ENCODE measurements around the gene SLC22A23.

The SLC22A23 gene

DNA sequence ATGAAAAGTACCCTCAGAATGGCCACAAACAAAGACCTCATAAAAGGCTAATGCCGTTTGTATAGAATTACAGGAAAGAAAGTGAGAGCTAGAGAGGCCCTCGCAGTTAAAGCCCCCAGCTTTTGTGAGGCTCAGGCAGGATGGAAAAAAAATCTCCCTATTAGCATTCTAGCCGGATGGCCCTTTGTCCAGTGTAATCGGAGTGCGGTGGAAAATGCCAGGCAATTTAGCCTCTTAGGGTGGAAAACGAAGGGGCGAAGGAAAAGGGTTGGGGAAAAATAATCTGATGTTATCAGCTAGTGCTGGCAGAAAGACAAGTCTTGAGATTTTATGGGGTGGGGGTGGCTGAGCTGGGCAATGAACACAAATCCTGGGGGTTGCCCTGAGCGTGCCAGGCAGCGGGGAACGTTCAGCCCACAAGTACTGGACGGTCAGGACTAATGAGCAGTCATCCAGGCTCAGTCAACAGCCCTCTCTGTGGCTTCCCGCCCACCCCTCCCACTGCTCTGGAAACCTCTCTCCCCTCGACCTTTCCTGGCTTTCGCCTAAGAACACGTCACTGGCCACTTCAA is 105.7 kb downstream of the SLC22A23 start:
- DNase-seq = no peak

GRCh38 chr6:3350252-3350796 is 106.5 kb downstream of the SLC22A23 start:
- DNase-seq = no peak

DNA sequence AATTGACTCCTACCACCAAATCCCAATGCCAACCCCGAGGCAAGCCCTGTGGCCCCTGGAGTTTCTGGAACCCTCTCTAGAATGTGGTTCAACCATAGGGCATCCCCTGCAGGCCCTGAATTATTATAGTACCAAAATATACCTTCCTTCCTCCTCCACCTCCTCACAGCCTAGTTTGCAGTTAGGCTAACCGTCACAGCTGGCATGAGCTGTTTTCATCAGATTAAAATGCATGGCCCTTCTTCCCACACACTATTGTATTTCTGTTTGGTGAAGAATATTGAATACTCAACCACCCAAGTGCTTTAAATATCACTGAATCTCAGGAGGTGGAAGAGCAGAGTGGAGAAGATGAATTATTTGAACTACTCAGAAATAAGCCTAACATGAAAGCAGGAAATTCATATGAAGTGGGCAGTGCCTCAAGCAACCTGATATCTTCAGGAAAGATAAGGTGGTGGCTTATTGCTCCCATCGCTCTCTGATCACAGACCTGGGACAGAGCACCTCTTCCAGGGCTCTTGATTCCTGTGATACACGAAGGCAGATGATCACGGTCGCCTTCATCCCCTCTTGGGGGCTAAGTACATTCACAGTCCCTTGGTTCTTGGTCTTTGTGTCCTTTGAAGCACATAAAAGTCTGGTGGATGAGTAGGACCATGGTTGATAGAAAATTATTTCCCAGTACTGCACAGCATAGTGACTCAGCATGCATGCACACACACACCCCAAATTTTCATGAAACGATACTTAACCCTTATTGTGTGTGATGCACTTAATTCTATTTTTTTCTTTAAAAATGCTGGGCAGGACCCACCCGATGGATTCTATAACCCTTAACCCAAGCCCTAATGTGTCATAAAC is 107.2 kb downstream of the SLC22A23 start:
- DNase-seq = no peak

- DNase-seq = no peak
These were observed 108.0 kb downstream of the SLC22A23 start for GRCh38 chr6:3348821-3349220.

DNA sequence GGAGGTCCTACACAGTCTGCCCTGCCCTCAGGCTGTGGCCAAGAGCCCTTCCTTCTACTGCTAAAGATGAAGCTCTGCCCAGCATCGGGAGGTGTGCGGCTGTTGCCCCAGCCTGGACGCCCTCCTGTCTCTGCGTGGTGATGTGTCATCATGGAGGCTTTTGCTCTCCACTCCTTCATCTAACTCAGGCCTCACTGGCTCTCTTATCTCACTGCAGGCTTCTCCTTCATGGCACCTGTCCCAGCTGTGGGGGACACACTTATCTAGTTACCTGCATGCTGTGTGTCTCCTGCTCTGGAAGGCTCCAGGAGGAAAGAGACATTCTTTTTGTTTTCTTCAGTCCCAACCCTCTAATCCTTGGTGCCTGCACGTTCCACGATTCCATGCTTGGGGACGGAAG is 109.0 kb downstream of the SLC22A23 start:
- no peak for DNase-seq

GRCh38 chr6:3347247-3347646 is 109.6 kb downstream of the SLC22A23 start:
- no peak for DNase-seq

DNA sequence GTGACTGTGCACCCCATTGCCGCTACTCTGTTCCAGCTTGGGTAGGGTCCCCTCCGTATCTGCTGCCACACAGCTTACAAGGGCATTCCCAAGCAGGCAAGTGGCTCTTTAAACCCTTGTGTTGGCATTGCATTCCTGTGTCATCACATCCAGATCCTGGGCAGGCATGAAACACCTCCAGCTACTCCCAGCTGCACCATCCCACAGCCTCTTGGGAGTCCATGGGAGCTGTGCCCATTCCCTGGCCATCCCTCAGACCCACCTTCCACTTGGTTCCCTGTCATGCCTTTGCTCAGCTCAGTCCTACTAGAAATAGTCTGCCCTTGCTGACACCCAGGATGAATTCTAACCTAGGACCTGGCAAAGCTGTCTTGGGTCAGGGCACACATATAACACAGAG is 110.4 kb downstream of the SLC22A23 start:
- no peak for DNase-seq

DNA sequence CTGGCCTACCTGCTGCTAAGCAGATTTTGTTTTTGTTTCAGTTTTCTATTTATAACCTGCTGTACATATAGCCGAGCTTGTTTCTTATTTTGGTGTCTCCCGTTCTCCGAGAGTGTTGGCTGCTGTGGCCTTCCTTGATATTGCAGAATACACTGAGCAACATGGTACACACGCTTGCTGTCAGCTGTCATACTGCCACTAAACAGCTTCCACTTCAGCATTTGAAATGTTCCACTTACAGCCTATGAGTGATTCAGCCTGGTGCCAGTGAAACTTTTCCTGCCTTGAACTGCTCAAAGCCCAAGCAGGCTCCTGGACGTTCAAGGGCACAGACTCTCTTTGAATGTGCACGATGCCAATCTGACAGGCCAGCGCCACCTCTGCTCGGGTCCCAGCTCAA is 111.0 kb downstream of the SLC22A23 start:
- no peak for DNase-seq

GRCh38 chr6:3343089-3343883 is 113.6 kb downstream of the SLC22A23 start:
- DNase-seq = no peak

- no peak for DNase-seq
These were observed 115.4 kb downstream of the SLC22A23 start for GRCh38 chr6:3341467-3341866.

- DNase-seq = no peak
These were observed 116.0 kb downstream of the SLC22A23 start for GRCh38 chr6:3340894-3341293.

GRCh38 chr6:3340358-3340802 is 116.5 kb downstream of the SLC22A23 start:
- DNase-seq = no peak

DNA sequence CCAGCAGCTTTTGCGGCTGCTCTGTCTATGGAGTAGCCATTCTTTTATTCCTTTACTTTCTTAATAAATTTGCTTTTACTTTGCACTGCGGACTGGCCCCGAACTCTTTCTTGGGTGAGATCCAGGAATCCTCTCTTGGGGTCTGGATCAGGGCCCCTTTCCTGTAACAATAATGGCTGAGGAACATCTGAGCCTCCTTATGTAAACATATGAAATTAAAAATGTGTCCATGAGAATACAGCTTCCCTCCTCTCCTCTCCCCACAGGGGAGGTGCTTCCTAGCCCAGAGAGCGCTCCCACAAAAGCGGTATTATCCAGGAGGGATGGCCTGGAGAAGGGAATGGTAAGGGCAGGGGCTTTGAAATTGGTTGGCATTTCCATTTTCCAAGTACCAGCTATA is 117.0 kb downstream of the SLC22A23 start:
- no peak for DNase-seq

DNA sequence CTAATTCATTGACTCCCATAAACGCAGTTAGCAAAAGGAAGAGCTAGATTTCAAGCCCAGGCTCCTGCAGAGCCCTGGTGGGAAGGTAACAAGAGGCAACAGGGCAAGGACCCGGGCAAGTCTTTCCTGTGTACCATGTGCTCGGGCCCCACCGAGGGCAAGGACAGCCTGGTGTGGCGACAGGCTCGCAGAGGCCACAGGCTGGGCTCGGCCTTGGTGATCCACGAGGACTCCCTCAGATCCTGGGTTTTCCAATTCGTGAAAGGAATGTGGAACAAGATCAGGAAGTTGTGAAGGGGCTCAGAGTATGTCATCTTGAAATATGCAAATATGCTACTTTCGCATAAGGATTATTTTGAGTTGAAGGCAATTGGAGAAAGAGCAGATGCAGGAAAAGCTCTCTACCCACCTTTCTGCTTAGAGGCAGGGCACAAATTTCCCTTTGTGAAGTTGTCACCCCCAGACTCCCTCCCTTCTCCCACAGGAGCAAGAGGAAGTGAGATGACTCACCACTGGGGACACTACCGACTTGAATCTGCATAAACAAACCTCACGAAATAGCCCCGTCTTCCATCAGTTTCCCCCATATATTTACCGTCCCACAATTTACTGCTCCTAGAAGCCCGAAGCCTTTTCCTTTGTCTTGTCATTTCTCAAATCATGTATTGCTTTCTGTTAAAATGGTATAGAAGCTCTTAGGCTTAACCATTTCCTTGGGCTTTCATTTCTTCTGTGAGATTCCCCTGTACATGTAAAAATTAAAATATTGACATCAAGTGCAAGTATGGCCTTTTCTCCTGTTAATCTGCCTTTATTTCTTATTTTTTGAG is 119.1 kb downstream of the SLC22A23 start:
- DNase-seq = no peak

- DNase-seq = no peak
These were observed 119.9 kb downstream of the SLC22A23 start for GRCh38 chr6:3336859-3337515.

GRCh38 chr6:3336066-3336786 is 120.6 kb downstream of the SLC22A23 start:
- no peak for DNase-seq

- no peak for DNase-seq
These were observed 121.7 kb downstream of the SLC22A23 start for GRCh38 chr6:3335169-3335568.

GRCh38 chr6:3334555-3334954 is 122.3 kb downstream of the SLC22A23 start:
- peak; percentile 35 for DNase-seq

DNA sequence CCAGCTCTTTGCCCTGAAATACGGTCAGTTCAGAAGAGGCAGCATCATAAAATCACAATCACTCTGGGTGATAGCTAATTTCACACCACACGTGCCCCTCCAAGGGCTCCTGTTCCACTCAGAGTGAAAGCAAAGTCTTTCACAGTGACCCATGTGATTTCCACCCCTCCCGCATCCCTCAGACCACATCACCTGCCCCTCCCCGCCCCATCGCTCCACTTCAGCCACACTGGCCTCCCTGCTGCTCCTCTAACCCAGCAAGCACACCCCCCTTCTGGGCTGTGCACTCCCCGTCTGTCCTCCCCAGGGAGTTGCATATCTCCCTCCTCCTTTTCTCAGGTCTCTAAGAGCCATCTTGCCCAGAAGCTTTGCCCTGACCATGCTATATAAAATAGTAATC is 123.6 kb downstream of the SLC22A23 start:
- no peak for DNase-seq

DNA sequence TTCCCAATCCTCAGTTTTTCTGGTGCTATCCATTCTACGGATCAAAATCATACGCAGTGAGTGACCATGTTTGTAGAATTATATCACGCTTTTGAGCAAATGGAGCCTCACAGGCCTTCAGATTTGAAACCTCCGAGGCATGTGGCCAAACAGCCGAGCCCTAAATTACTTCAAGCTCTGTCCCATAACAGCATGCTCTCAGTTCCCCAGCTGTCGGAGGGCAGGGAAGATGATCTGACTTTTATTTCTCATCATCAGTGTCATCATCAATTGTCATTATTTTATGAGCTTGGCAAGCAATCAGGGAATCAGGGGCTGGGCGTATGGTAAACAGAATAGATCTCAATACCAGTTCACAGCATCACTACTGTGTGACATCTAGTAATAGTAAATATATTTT is 124.9 kb downstream of the SLC22A23 start:
- no peak for DNase-seq

DNA sequence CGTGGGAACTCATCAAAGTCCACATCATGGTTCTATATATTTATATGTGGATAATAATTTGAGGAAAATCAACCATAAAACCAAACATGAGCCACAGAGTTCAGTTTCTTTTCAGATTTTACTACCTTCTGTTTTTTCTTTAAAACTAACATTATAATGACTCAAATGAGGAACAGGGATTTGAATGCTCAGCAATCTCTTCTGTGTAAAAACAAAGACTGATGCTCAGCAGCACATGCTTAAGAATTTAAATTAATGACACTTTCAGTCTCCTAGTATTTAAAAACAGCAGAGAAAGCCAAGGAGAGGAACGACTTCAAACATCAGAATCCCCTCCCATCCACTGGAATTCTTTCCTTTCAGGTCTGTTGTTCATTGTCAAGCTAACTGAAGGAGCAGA is 125.4 kb downstream of the SLC22A23 start:
- no peak for DNase-seq

Measured in NCI-H748 treated with DMSO at 0.1 percent for 48 hours (cell line).